ENCODE results near the gene C5AR1.

DNA sequence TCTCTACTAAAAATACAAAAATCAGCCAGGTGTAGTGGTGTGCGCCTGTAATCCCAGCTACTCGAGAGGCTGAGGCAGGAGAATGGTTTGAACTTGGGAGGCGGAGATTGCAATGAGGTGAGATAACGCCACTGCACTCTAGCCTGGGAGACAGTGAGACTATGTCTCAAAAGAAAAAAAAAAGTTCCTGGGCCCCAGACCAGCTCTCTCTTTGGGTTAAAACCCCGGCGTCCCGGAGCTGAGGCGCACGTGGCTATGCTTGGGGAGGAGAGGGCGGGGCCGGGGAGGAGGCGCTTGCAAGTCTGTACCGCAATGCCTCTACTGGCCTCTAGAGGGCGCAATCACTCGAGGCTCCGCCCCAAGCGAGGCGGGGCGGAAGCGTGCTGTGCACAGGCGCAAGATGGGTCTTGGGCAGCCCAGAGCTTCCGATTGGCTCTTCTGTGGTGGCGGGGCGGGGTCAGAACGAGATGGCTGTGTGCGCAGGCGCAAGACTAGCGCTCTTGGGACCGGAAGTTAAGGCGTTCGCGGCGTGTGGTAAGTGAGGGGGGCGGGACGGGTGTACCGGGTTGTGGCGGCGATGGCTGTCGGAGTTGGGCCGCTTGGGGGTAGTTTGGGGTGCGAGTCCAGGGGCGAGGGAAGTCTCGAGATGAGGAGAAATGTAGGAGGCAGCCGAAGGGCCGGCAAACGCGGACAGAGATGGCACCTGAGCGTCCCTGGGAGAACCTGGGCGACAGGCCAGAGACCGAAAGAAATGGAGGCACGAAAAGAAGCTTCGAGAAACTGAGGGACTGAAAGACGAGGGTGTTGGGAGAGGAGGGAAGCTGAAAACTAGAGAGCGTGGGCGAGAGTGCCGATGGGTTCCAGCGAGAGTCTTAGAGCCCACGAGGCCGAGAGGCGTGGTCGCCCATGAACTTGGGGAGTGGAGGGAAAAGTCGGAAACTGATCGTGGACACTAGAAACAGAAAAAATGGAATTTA is 39.4 kb downstream of the C5AR1 start, which contains the start of gene DHX34:
- peak in 1 of 2 donors; percentile 75 for TF ChIP-seq POLR2A (IDR thresholded peaks at IDR 0.05)
- TF ChIP-seq, protein P1, sequence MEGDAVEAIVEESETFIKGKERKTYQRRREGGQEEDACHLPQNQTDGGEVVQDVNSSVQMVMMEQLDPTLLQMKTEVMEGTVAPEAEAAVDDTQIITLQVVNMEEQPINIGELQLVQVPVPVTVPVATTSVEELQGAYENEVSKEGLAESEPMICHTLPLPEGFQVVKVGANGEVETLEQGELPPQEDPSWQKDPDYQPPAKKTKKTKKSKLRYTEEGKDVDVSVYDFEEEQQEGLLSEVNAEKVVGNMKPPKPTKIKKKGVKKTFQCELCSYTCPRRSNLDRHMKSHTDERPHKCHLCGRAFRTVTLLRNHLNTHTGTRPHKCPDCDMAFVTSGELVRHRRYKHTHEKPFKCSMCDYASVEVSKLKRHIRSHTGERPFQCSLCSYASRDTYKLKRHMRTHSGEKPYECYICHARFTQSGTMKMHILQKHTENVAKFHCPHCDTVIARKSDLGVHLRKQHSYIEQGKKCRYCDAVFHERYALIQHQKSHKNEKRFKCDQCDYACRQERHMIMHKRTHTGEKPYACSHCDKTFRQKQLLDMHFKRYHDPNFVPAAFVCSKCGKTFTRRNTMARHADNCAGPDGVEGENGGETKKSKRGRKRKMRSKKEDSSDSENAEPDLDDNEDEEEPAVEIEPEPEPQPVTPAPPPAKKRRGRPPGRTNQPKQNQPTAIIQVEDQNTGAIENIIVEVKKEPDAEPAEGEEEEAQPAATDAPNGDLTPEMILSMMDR (IDR thresholded peaks at IDR 0.05) = peak; percentile 93 to 100 (median 99)

Measured in thyroid gland (tissue), 4 donors.